H1 (cell line): Measurements from ENCODE around the gene TNIK. TPM values are rescaled to one million over a fixed set of nuclear protein-coding genes. Genes with fewer than 3 reads are reported as not detected.

Experiments
- CTCF ChIA-PET: fragments of 300-600 bp; sonication (Branson Sonifier 250); formaldehyde crosslinking; loops from one replicate; lab custom pipeline; 2021; ENCODE audit not compliant: partially characterized antibody; lab: Charles Lee
- POLR2A ChIA-PET: fragments of 300-600 bp; sonication (Branson Sonifier 250); formaldehyde crosslinking; loops from one replicate; lab custom pipeline; 2021; ENCODE audit warnings: inconsistent platforms; ENCODE audit not compliant: partially characterized antibody; lab: Charles Lee
- DNase-seq, 2 experiments: peaks; one replicate each; pipeline versions ENCODE4 v3.0.0 to v3.0.0-alpha.2; 2010 to 2022; ENCODE audit warnings: low spot score in 2 of 2, low read depth in 1 of 2, mixed read lengths in 1 of 2
- FAIRE-seq: peaks from 2 replicates; lab custom pipeline; 2011; peaks lifted over from hg19 to GRCh38; lab: Jason Lieb, UNC
- H2AFZ ChIP-seq: 2 replicates; pipeline ENCODE4 v1.8.1; 2012; ENCODE audit warnings: low read length, inconsistent platforms
- H2AK5ac ChIP-seq: 2 replicates; pipeline ENCODE4 v1.6.1; 2013; ENCODE audit warnings: low read depth, low read length
- H2BK120ac ChIP-seq: replicated peaks from 2 replicates; pipeline ENCODE3; 2013; ENCODE audit warnings: low read depth, low read length, inconsistent platforms
- H2BK12ac ChIP-seq: 2 replicates; pipeline ENCODE4 v1.6.1; 2013; ENCODE audit warnings: low read depth, low read length
- H2BK15ac ChIP-seq: 2 replicates; pipeline ENCODE4 v1.6.1; 2013; ENCODE audit warnings: low read length
- H2BK20ac ChIP-seq: 2 replicates; pipeline ENCODE4 v1.6.1; 2013; ENCODE audit warnings: low read length
- H2BK5ac ChIP-seq: 2 replicates; pipeline ENCODE4 v1.6.1; 2013; ENCODE audit warnings: low read depth, low read length
- H3K14ac ChIP-seq: 2 replicates; pipeline ENCODE4 v1.6.1; 2013; ENCODE audit warnings: inconsistent platforms; ENCODE audit not compliant: insufficient read length
- H3K18ac ChIP-seq: 2 replicates; pipeline ENCODE4 v1.6.1; 2013; ENCODE audit warnings: low read length; ENCODE audit errors: extremely low read depth
- H3K23ac ChIP-seq: 2 replicates; pipeline ENCODE4 v1.6.1; 2013; ENCODE audit warnings: inconsistent platforms; ENCODE audit not compliant: insufficient read length
- H3K23me2 ChIP-seq: 2 replicates; pipeline ENCODE4 v1.6.1; 2013; ENCODE audit warnings: low read depth, low read length
- H3K27ac ChIP-seq: 2 replicates; pipeline ENCODE4 v1.6.1; 2011; ENCODE audit warnings: low read depth, low read length, inconsistent platforms
- H3K27me3 ChIP-seq, 4 experiments: replicated peaks in 1 of 4; 1 replicate in 1 of 4; 2 replicates in 3 of 4; pipeline versions ENCODE4 v1.6.1 to v1.8.1; 2011 to 2013; ENCODE audit warnings: low read length in 3 of 4, mild to moderate bottlenecking in 3 of 4, inconsistent platforms in 2 of 4, mixed read lengths in 2 of 4, moderate library complexity in 1 of 4; ENCODE audit not compliant: control insufficient read depth in 3 of 4, insufficient read depth in 3 of 4; ENCODE audit errors: extremely low read depth in 1 of 4
- H3K36me3 ChIP-seq, 4 experiments: 2 replicates each; pipeline versions ENCODE4 v1.6.1 to v1.8.1; 2011 to 2013; ENCODE audit warnings: mild to moderate bottlenecking in 4 of 4, low read length in 3 of 4, moderate library complexity in 2 of 4, control low read depth in 1 of 4, inconsistent platforms in 1 of 4; ENCODE audit not compliant: insufficient read depth in 4 of 4, control insufficient read depth in 2 of 4
- H3K4ac ChIP-seq: replicated peaks from 2 replicates; pipeline ENCODE3; 2013; ENCODE audit warnings: low read length, low read depth, mixed read lengths, inconsistent platforms; ENCODE audit not compliant: insufficient read length
- H3K4me1 ChIP-seq, 4 experiments: replicated peaks in 1 of 4; 1 replicate in 1 of 4; 2 replicates in 3 of 4; pipeline versions ENCODE4 v1.6.1 to v1.8.1; 2011 to 2013; ENCODE audit warnings: low read length in 3 of 4, inconsistent platforms in 2 of 4, mixed read lengths in 1 of 4; ENCODE audit not compliant: insufficient read depth in 4 of 4, control insufficient read depth in 3 of 4
- H3K4me2 ChIP-seq, 2 experiments: 2 replicates each; pipeline versions ENCODE4 v1.6.1 to v1.8.1; 2011 to 2013; ENCODE audit warnings: low read depth in 2 of 2, low read length in 2 of 2, control low read depth in 1 of 2, inconsistent platforms in 1 of 2, mild to moderate bottlenecking in 1 of 2; ENCODE audit not compliant: insufficient read depth in 1 of 2
- H3K4me3 ChIP-seq, 4 experiments: fragments of 200-600, 300-600 bp in 1 of 4; sonication (generic), shearing (Covaris generic), sonication (Bioruptor Twin) in 1 of 4; 2 replicates each; pipeline versions ENCODE4 v1.5.1 to v1.8.1; 2011 to 2016; ENCODE audit warnings: low read length in 4 of 4, low read depth in 3 of 4, control low read depth in 2 of 4, inconsistent platforms in 2 of 4, mild to moderate bottlenecking in 2 of 4, mixed read lengths in 1 of 4, moderate library complexity in 1 of 4; ENCODE audit not compliant: insufficient read depth in 2 of 4; ENCODE audit errors: extremely low read depth in 1 of 4
- H3K56ac ChIP-seq: replicated peaks from 2 replicates; pipeline ENCODE3; 2013; ENCODE audit warnings: low read depth, mild to moderate bottlenecking, mixed read lengths, low read length, inconsistent platforms; ENCODE audit not compliant: insufficient read length
- H3K79me1 ChIP-seq: 2 replicates; pipeline ENCODE4 v1.6.1; 2013; ENCODE audit warnings: low read depth, low read length, control low read depth
- H3K79me2 ChIP-seq, 2 experiments: 2 replicates each; pipeline versions ENCODE4 v1.6.1 to v1.8.1; 2012 to 2013; ENCODE audit warnings: low read length in 2 of 2, mild to moderate bottlenecking in 2 of 2, inconsistent platforms in 1 of 2; ENCODE audit not compliant: insufficient read depth in 2 of 2, control insufficient read depth in 1 of 2
- H3K9ac ChIP-seq, 4 experiments: replicated peaks in 1 of 4; 1 replicate in 1 of 4; 2 replicates in 3 of 4; pipeline versions ENCODE4 v1.6.1 to v1.8.1; 2011 to 2013; ENCODE audit warnings: low read depth in 3 of 4, low read length in 3 of 4, control low read depth in 2 of 4, mild to moderate bottlenecking in 2 of 4, moderate library complexity in 2 of 4, inconsistent platforms in 1 of 4; ENCODE audit errors: extremely low read depth in 1 of 4
- H3K9me3 ChIP-seq, 2 experiments: 2 replicates each; pipeline versions ENCODE4 v1.6.1 to v1.8.1; 2012 to 2013; ENCODE audit warnings: mild to moderate bottlenecking in 2 of 2, moderate library complexity in 2 of 2, control low read depth in 1 of 2, inconsistent platforms in 1 of 2, low read depth in 1 of 2, low read length in 1 of 2, mixed read lengths in 1 of 2; ENCODE audit not compliant: insufficient read depth in 2 of 2
- H4K20me1 ChIP-seq, 2 experiments: replicated peaks in 1 of 2; 2 replicates each; pipeline versions ENCODE3 to v1.8.1; 2011 to 2013; ENCODE audit warnings: inconsistent platforms in 2 of 2, low read length in 2 of 2, mild to moderate bottlenecking in 1 of 2; ENCODE audit not compliant: insufficient read depth in 2 of 2, control insufficient read depth in 1 of 2
- H4K5ac ChIP-seq: 2 replicates; pipeline ENCODE4 v1.6.1; 2013; ENCODE audit warnings: low read length, low read depth, mixed read lengths, inconsistent platforms; ENCODE audit not compliant: insufficient read length
- H4K8ac ChIP-seq: 2 replicates; pipeline ENCODE4 v1.8.0; 2013; ENCODE audit warnings: mild to moderate bottlenecking, moderate library complexity, low read length, inconsistent platforms; ENCODE audit not compliant: insufficient read depth; ENCODE audit errors: extremely low read depth
- H4K91ac ChIP-seq: replicated peaks from 2 replicates; pipeline ENCODE3; 2013; ENCODE audit warnings: low read length, mixed read lengths, inconsistent platforms; ENCODE audit not compliant: insufficient read length
- CEBPB ChIP-seq: IDR thresholded peaks from 2 replicates; pipeline ENCODE4 v1.6.1; 2012; ENCODE audit warnings: low read depth, low read length
- EGR1 ChIP-seq: IDR thresholded peaks from 2 replicates; pipeline ENCODE4 v1.6.1; 2011; ENCODE audit warnings: low read depth, low read length, borderline replicate concordance
- EZH2 ChIP-seq: fragments of 200-600 bp; sonication (generic); IDR thresholded peaks from 2 replicates; pipeline ENCODE4 v1.7.1; 2012; ENCODE audit warnings: low read depth, mild to moderate bottlenecking, moderate library complexity, low read length, inconsistent platforms; ENCODE audit not compliant: severe bottlenecking
- GTF2F1 ChIP-seq: IDR thresholded peaks from 2 replicates; pipeline ENCODE4 v1.6.1; 2012; ENCODE audit warnings: low read depth, low read length, improper control_type of control experiment, borderline replicate concordance
- HDAC2 ChIP-seq, 2 experiments: fragments of 300-600 bp in 1 of 2; sonication (generic) in 1 of 2; IDR thresholded peaks; 2 replicates each; pipeline ENCODE4 v1.6.1; 2011 to 2012; ENCODE audit warnings: low read depth in 2 of 2, low read length in 2 of 2, mild to moderate bottlenecking in 2 of 2, moderate library complexity in 2 of 2, borderline replicate concordance in 1 of 2, inconsistent platforms in 1 of 2
- SIRT6 ChIP-seq: IDR thresholded peaks from one replicate; pipeline ENCODE4 v1.7.1; 2012; ENCODE audit warnings: low read length, inconsistent platforms
- TAF7 ChIP-seq: optimal IDR thresholded peaks from 2 replicates; pipeline ENCODE3; 2011; ENCODE audit warnings: low read depth, mild to moderate bottlenecking, inconsistent platforms, low read length, moderate library complexity, borderline replicate concordance
- polyA plus RNA-seq, 7 experiments: library from polyadenylated mRNA; depleted of rRNA in 3 of 7; stranded (reverse) in 5 of 7; unstranded in 2 of 7; fragments of >200 nt in 5 of 7; fragments of 200-250 nt in 2 of 7; gene quantifications; 1 replicate in 5 of 7; 2 replicates in 1 of 7; 4 replicates in 1 of 7; pipeline versions ENCODE4 v1.2.1 to v1.2.3, GENCODE V29; 2011 to 2013; ENCODE audit warnings: missing spikeins in 2 of 7, mixed read lengths in 2 of 7
- total RNA-seq: library from RNA; stranded (reverse); fragmentation: NEBNext Ultra II Directional; extraction: Animal tissue kit (Norgen Biotek cat#: 25700); gene quantifications from 2 replicates; pipeline ENCODE4 v1.2.1, GENCODE V29; 2021
- TF ChIP-seq, protein P1 (sequence below): IDR thresholded peaks from 2 replicates; pipeline ENCODE4 v1.6.1; 2012; ENCODE audit warnings: low read length, inconsistent platforms

Gene TNIK
- total and polyA plus RNA-seq, 2 of the 8 experiments (the other 6 are each of a cell fraction or from before 2014, with no cell fraction given), result 7.4 to 42.0 TPM

DNA sequence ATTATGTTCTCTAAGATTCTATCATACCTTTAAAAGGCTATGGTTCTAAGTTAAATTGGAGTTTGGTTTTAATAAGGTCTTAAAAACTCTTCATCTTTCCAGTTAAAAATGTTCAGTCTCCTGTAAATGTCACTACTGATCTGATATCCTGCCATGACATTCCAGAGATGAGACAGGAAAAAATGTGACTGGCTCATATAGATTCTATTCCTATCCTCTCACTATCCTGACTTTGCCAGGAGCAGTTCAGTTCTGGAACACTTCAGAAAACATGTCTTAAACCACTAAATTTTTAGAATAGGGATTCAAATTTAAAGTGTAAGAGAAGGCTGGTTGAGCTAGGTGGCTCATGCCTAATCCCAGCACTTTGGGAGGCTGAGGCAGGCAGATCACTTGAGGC is 170.9 kb downstream of the TNIK start:
- FAIRE-seq (no peak), DNase-seq (no peak)
- no peak overlapping the region for H4K91ac ChIP-seq
- H3K79me1 ChIP-seq, result no peaks in the 10 kb centered on the region
- H3K23ac ChIP-seq, result no peak overlapping the region
- H3K9ac ChIP-seq, result no peak overlapping the region
- no peak overlapping the region for H4K8ac ChIP-seq
- no peak overlapping the region for H3K14ac ChIP-seq
- H2BK120ac ChIP-seq, result no peak overlapping the region
- H3K23me2 ChIP-seq, result no peaks in the 10 kb centered on the region
- peaks cover 0 to 3% (median under 1%) of the 10 kb centered on the region in 4 experiments; a peak in 1 of 7 replicates for H3K4me1 ChIP-seq
- no peaks in the 10 kb centered on the region for H3K36me3 ChIP-seq
- no peak overlapping the region for H2BK5ac ChIP-seq
- no peaks in the 10 kb centered on the region for H3K79me2 ChIP-seq
- no peaks in the 10 kb centered on the region for H4K20me1 ChIP-seq
- CTCF ChIA-PET, result no interaction called here
- no peak overlapping the region for H2BK20ac ChIP-seq
- H3K27ac ChIP-seq, result no peak overlapping the region
- H3K56ac ChIP-seq, result no peak overlapping the region
- H3K27me3 ChIP-seq, result no peaks in the 10 kb centered on the region
- no peak overlapping the region for H2BK12ac ChIP-seq
- POLR2A ChIA-PET, result no interaction called here
- no peaks in the 10 kb centered on the region for H3K9me3 ChIP-seq
- H4K5ac ChIP-seq, result no peak overlapping the region
- no peak overlapping the region for H3K4me2 ChIP-seq
- H2BK15ac ChIP-seq, result no peak overlapping the region
- H2AFZ ChIP-seq, result no peak overlapping the region
- no peak overlapping the region for H3K18ac ChIP-seq
- no peak overlapping the region for H3K4ac ChIP-seq
- no peak overlapping the region for H3K4me3 ChIP-seq
- no peak overlapping the region for H2AK5ac ChIP-seq
- TF ChIP-seq SIRT6 (no peak), EGR1 (no peak), EZH2 (no peak), GTF2F1 (no peak), CEBPB (no peak), HDAC2 (IDR thresholded peaks at IDR 0.05; ENCODE audit: borderline replicate concordance in 1 of 2, low read depth in 2 of 2, low read length in 2 of 2) (no peak), TAF7 (no peak)
- TF ChIP-seq, protein P1, sequence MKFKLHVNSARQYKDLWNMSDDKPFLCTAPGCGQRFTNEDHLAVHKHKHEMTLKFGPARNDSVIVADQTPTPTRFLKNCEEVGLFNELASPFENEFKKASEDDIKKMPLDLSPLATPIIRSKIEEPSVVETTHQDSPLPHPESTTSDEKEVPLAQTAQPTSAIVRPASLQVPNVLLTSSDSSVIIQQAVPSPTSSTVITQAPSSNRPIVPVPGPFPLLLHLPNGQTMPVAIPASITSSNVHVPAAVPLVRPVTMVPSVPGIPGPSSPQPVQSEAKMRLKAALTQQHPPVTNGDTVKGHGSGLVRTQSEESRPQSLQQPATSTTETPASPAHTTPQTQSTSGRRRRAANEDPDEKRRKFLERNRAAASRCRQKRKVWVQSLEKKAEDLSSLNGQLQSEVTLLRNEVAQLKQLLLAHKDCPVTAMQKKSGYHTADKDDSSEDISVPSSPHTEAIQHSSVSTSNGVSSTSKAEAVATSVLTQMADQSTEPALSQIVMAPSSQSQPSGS, result no peak
